Spleen (tissue), 11 donors: Measurements from ENCODE around the gene LRRC4B. TPM values are rescaled to one million over a fixed set of nuclear protein-coding genes. Genes with fewer than 3 reads are reported as not detected.

Experiments used
- DNase-seq: peaks from one replicate; pipeline ENCODE4 v3.0.0-alpha.2; 2020
- H3K27ac ChIP-seq, 8 donors: fragments of 200-600 bp; sonication (generic) in 7 of 8; 1 replicate in 4 of 8; 2 replicates in 4 of 8; pipeline versions ENCODE4 v1.5.0 to v1.8.0; 2016 to 2021; ENCODE audit warnings: inconsistent platforms in 4 of 8, mild to moderate bottlenecking in 4 of 8, moderate library complexity in 1 of 8
- H3K27me3 ChIP-seq, 7 donors: fragments of 200-600 bp; sonication (generic) in 6 of 7; replicated peaks in 1 of 7; 1 replicate in 4 of 7; 2 replicates in 3 of 7; pipeline versions ENCODE4 v1.5.0 to v1.8.0; 2016 to 2021; ENCODE audit warnings: inconsistent platforms in 3 of 7, mild to moderate bottlenecking in 1 of 7
- H3K36me3 ChIP-seq, 6 donors: fragments of 200-600 bp; sonication (generic) in 5 of 6; 1 replicate in 4 of 6; 2 replicates in 2 of 6; pipeline versions ENCODE4 v1.5.0 to v1.8.0; 2016 to 2021; ENCODE audit warnings: inconsistent platforms in 2 of 6
- H3K4me1 ChIP-seq, 6 donors: fragments of 200-600 bp; sonication (generic) in 5 of 6; 1 replicate in 3 of 6; 2 replicates in 3 of 6; pipeline versions ENCODE4 v1.5.0 to v1.8.0; 2016 to 2021; ENCODE audit warnings: inconsistent platforms in 3 of 6
- H3K4me3 ChIP-seq, 8 donors: fragments of 200-600 bp; sonication (generic) in 7 of 8; 1 replicate in 4 of 8; 2 replicates in 4 of 8; pipeline versions ENCODE4 v1.5.0 to v1.8.0; 2016 to 2021; ENCODE audit warnings: inconsistent platforms in 4 of 8, mild to moderate bottlenecking in 4 of 8, moderate library complexity in 2 of 8
- H3K9me3 ChIP-seq, 8 donors: fragments of 200-600 bp; sonication (generic) in 7 of 8; 1 replicate in 4 of 8; 2 replicates in 4 of 8; pipeline versions ENCODE4 v1.5.0 to v1.8.0; 2016 to 2021; ENCODE audit warnings: inconsistent platforms in 4 of 8
- POLR2A ChIP-seq, 3 donors: fragments of 450-650 bp; IDR thresholded peaks; one replicate each; pipeline ENCODE4 v1.5.1; 2017; ENCODE audit warnings: antibody characterized with exemption in 3 of 3, mild to moderate bottlenecking in 1 of 3
- POLR2AphosphoS5 ChIP-seq, 3 donors: sonication (generic); formaldehyde crosslinking; IDR thresholded peaks; one replicate each; pipeline ENCODE4 v1.5.1; 2017; ENCODE audit warnings: antibody characterized with exemption in 3 of 3
- WGBS, 5 donors: extraction: QIAGEN DNeasy Blood & Tissue Kit in 3 of 5; methylation state at CpG; one replicate each; pipeline versions ENCODE4 v1.1.5 to v1.1.7; 2013 to 2018; 5-methylcytosine and 5-hydroxymethylcytosine counted together
- intact Hi-C: fragments of 100-400 bp; cut with DNase I; formaldehyde crosslinking; loops from one replicate; pipeline ENCODE4 v1.15.0; 2023; ENCODE audit warnings: low total_unique reads
- polyA plus RNA-seq, 3 donors: library from polyadenylated mRNA; stranded (reverse); fragments of 200-250 nt; gene quantifications; one replicate each; pipeline ENCODE4 v1.2.1, GENCODE V29; 2013
- total RNA-seq, 7 donors: library from RNA; depleted of rRNA in 3 of 7; stranded (reverse); fragments of >200 nt in 3 of 7; fragmentation: NEBNext Ultra II Directional in 4 of 7; extraction: Animal tissue kit (Norgen Biotek cat#: 25700) in 4 of 7; gene quantifications; one replicate each; pipeline versions ENCODE4 v1.1.0 to v1.2.1, GENCODE V29; 2016 to 2021
- TF ChIP-seq, protein P1 (sequence below), 11 experiments: fragments of 200-600 bp in 7 of 11; fragments of 450-650 bp in 4 of 11; sonication (generic) in 4 of 11; IDR thresholded peaks in 8 of 11; conservative IDR thresholded peaks in 3 of 11; 1 replicate in 7 of 11; 2 replicates in 4 of 11; pipeline versions ENCODE4 v1.4.0 to v1.8.0; 2016 to 2021; ENCODE audit warnings: antibody characterized with exemption in 11 of 11, inconsistent platforms in 4 of 11, mild to moderate bottlenecking in 1 of 11
- donor health status: healthy with polysubstance abuse.
- donor health status: DM: no; HTN: no; CAD: no; lungs with moderate emphysema.
- donor health status: DM: no; HTN: no; CAD: no.
- donor health status: Bipolar disorder and iron deficiency.
- donor health status: healthy.
- donor health status: DM: no; HTN: no; CAD: no.
- donor health status: DM: yes; HTN: yes; CAD: no.

LRRC4B gene
- total and polyA plus RNA-seq, 10 donors = 0.20 to 2.3 (median 0.97) TPM

DNA sequence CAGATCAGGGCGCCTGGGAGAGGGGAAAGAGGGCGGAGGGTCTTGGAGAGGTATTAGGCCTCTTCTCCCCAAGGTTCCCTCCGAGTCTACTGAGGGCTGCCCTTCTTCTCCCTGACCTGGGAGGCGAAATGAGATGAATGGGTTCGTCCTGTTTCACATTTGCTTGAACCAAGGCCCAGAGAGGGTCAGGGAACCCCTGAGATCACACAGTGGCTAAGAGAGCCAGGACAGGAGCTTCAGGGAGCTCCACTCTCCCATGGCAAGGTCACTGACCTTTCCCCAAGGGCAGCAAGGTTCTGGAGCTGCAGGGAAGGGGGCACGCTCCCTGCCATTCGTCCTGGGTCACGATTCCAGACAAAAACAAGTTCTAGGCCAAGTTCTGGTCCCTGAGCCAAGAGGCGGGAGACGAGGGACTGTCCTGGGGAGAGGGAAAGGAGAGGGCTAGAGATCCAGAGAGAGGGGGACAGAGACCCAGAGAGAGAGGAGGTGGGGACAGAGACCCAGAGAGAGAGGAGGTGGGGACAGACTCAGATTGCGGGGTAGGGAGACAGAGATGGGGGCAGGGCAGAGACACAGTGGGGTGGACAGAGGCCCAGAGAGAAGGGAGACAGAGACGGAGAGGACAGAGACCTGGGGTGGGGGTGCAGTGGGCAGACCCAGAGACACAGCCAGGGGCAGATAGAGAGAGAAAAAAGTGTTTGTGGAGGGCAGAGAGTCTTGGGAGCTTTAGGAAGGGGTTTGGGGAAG, 55.1 kb downstream of the LRRC4B start:
- WGBS, 5 donors = 70 to 80% (median 72%) methylated on average over 12 of the region's 12 CpGs
- Histone ChIP-seq H3K4me1 (peaks cover 0 to 20% (median 13%) of the 10 kb centered on the region in 6 donors), H3K9me3 (no peaks in the 10 kb centered on the region), H3K27ac (no peak overlapping the region), H3K36me3 (no peaks in the 10 kb centered on the region), H3K27me3 (peaks cover 0 to 46% (median 5%) of the 10 kb centered on the region in 7 donors), H3K4me3 (no peak overlapping the region)
- TF ChIP-seq POLR2AphosphoS5 (IDR thresholded peaks at IDR 0.05) (no peak), POLR2A (IDR thresholded peaks at IDR 0.05) (no peak)
- TF ChIP-seq, protein P1, sequence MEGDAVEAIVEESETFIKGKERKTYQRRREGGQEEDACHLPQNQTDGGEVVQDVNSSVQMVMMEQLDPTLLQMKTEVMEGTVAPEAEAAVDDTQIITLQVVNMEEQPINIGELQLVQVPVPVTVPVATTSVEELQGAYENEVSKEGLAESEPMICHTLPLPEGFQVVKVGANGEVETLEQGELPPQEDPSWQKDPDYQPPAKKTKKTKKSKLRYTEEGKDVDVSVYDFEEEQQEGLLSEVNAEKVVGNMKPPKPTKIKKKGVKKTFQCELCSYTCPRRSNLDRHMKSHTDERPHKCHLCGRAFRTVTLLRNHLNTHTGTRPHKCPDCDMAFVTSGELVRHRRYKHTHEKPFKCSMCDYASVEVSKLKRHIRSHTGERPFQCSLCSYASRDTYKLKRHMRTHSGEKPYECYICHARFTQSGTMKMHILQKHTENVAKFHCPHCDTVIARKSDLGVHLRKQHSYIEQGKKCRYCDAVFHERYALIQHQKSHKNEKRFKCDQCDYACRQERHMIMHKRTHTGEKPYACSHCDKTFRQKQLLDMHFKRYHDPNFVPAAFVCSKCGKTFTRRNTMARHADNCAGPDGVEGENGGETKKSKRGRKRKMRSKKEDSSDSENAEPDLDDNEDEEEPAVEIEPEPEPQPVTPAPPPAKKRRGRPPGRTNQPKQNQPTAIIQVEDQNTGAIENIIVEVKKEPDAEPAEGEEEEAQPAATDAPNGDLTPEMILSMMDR (IDR thresholded peaks at IDR 0.05 in 8 of 11, conservative IDR thresholded peaks at IDR 0.05 in 3 of 11) = no peak
- DNase-seq = peak; percentile 64
- intact Hi-C loops = no loop called here

DNA sequence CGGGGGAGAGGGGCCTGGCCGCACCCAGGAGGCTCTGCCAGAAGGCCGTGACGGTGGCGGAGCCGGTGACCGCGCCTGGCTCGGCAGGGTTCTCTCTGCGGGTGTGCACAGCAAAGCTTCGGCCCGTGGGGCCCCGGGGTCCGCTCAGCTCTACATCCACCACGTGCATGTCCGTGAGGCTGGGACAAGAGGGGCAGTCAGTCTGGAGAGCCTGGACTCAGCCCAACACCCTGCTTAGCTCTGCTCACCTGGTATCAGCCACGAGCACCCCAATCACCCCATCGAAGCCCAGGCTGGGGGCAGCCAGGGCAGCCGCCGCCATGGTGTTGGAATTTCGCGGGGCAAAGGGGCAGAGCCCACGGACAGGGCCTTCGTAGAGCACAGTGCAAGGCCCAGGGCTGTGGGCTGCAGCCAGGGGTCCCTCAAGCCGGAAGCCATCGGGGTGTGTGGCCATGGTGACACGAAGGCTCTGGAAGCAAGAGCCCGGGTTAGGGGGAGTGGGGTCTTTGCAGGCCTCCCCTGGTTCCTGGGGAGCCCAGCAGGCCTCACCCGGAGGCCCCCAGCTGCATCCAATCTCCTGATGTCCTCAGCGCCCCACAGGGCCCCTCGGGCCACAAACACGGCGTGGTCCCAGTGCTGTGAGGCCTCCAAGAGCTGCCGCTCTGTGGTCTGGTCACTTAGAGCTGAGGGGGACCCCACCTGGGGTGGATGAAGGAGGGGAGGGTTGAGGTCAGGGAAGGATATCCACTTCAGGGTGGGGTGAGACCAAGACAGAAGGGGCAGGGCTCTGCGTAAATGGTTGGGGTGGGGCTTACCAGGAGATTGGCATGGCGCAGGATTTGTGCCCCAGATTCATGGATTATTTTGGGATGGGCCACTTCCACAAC, 55.9 kb downstream of the LRRC4B start:
- TF ChIP-seq POLR2AphosphoS5 (IDR thresholded peaks at IDR 0.05) = peak in 1 of 3 donors; percentile 53
- TF ChIP-seq, protein P1 (IDR thresholded peaks at IDR 0.05 in 8 of 11, conservative IDR thresholded peaks at IDR 0.05 in 3 of 11) = no peak
- Histone ChIP-seq H3K27ac (peak overlapping the region in 3 of 8 donors; percentile 89 to 90 (median 89)), H3K36me3 (no peaks in the 10 kb centered on the region), H3K27me3 (peaks cover 0 to 39% (median 2%) of the 10 kb centered on the region in 7 donors), H3K9me3 (no peaks in the 10 kb centered on the region), H3K4me1 (peaks cover 0 to 20% (median 13%) of the 10 kb centered on the region in 6 donors), H3K4me3 (peak overlapping the region in 4 of 8 donors; percentile 59 to 81 (median 66))
- intact Hi-C loops = no loop called here
- peak; percentile 89 for DNase-seq
- WGBS, 5 donors = 88 to 93% (median 91%) methylated on average over 30 to 36 of the region's 36 CpGs

DNA sequence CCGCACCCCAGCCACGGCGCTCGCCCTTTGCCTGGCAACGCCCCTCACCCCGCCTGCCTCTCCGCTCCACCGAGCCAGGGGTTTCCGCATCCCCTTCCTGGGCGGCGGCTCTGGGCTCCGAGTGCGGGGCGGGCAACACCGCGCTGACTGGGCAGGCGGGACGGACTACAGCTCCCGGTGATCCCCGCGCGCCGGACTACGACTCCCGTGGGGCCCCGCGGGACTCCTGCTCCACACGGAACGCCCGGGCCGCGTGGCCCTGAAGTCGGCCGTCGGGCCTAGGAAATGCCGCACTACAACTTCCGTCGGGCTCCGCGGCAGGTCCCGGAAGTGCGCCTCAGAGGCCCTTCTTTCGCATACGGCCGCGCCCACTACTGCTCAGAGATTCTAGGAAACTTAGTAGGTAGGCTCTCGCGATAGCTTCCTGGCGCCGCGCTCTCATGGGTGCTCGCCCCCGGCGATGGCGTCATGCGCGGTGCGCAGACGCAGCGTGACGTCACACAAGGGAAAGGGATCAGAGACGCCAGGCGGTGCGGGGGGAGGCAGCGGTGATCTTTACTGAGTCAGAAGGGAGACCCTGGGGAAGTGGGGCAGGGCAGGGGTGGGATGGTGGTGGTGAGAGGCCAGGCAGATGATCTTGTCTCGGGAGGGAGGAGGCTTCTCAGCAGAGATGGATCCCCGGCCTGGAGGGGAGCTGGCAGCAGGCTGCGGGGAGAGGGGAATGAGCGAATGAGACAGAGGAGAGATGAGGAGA, 57.0 kb downstream of the LRRC4B start, which contains the start of gene JOSD2:
JOSD2 (minus strand) TSS at position 123 of the 754 bp plus-strand sequence. CDS start 760 bp downstream, outside the sequence.
- Histone ChIP-seq H3K27ac (peak within 1 kb of the TSS; percentile 32 to 90 (median 85)), H3K36me3 (peaks cover 0 to 2% (median under 1%) of the 10 kb centered on the region in 6 donors), H3K4me1 (peaks cover 0 to 20% (median 13%) of the 10 kb centered on the region in 6 donors), H3K9me3 (no peaks in the 10 kb centered on the region), H3K4me3 (peak within 1 kb of the TSS; percentile 43 to 81 (median 62)), H3K27me3 (peaks cover 0 to 28% (median 0%) of the 10 kb centered on the region in 7 donors)
- 1 to 2% (median 1%) methylated on average over 37 to 69 of the region's 69 CpGs for WGBS, 5 donors
- TF ChIP-seq, protein P1 (IDR thresholded peaks at IDR 0.05 in 8 of 11, conservative IDR thresholded peaks at IDR 0.05 in 3 of 11) = peak in 4 of 11 experiments; percentile 16 to 46 (median 20)
- TF ChIP-seq POLR2AphosphoS5 (IDR thresholded peaks at IDR 0.05) (peak; percentile 90 to 95 (median 92)), POLR2A (IDR thresholded peaks at IDR 0.05) (no peak)
- intact Hi-C loops = no loop called here
- peak; percentile 100 for DNase-seq
